GM19099 (cell line): ENCODE data around the gene PRDM9.

Experiments
- POLR2A ChIP-seq: IDR thresholded peaks from 3 replicates; pipeline ENCODE4 v1.6.1; 2011; ENCODE audit warnings: low read depth; ENCODE audit not compliant: insufficient read length; ENCODE audit errors: extremely low read depth

The PRDM9 gene

DNA sequence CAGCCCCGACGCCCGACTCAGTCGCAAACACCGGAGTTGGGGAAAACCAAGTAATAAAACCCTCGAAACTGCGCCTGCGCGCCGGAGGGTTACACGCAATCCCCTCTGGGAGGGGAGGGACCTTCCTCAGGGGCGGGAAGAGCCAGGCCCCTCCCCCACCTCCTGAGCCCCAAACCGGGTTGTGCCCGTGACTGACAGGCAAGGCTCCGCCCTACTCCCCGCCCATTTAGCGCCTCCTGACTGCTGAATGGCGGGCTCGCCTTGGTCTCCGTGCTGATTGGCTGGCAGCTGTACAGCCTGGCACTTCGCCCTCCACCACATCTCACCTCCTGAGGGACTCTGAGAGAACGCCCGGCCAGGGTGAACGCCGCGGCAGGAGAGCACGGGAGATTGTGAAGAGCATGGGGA is at the start of gene PRDM9:
PRDM9 (plus strand) TSS at position 332 of the 408 bp plus-strand sequence. CDS start 1,425 bp downstream, outside the sequence.
- TF ChIP-seq POLR2A = no peak

DNA sequence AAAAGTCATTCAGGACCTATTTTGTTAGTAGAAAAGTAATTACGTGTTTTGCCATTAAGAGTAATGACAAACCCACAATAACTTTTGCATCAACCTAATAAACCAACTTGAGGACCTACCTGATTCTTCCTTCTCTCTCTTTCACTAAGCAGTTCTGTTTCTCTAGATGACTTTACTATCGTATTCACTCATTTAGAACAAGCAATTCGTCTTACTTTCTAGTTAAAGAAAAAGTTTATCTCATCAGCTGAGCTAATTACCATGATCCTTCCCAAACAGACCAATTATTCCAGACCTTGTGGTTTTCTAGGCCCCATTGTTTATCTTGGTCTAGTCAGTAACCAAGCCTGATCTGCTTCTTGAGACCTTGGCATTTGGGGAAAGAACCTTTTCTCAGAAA is 49.6 kb upstream of the PRDM9 start:
- no peak for TF ChIP-seq POLR2A

DNA sequence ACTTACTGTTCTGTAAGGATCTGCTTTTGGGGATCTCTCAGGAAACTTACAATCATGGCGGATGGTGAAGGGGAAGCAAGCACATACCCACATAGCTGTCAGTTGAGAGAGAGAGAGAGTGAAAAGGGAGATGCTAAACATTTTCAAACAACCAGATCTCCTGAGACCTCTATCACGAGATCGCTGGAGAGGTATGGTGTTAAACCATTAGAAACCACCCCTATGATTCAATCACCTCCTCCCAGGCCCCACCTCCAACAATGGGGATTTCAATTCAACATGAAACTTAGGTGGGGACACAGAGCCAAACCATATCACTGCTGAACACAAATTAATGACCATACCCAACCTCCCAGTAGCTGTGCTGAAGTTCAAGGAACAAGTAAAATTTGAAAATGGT is 48.2 kb upstream of the PRDM9 start:
- TF ChIP-seq POLR2A = no peak

DNA sequence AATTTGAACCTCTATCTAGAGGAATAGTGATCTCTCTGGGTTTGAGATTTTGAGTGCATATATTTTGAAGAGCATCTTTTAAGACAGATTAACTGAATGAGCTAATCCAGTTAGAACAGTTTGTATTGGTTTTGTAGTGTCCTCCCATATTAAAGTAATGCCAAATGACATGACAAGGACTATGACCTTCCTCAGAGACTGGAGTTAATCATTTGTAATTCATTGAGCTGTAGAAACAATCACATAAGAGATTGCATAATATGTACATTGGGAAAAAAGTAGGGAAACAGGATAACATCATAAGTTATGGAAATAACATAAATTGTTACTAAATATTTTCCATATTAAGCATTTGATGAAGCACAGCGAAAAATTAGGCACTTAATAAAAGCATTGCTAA is 45.8 kb upstream of the PRDM9 start:
- no peak for TF ChIP-seq POLR2A

DNA sequence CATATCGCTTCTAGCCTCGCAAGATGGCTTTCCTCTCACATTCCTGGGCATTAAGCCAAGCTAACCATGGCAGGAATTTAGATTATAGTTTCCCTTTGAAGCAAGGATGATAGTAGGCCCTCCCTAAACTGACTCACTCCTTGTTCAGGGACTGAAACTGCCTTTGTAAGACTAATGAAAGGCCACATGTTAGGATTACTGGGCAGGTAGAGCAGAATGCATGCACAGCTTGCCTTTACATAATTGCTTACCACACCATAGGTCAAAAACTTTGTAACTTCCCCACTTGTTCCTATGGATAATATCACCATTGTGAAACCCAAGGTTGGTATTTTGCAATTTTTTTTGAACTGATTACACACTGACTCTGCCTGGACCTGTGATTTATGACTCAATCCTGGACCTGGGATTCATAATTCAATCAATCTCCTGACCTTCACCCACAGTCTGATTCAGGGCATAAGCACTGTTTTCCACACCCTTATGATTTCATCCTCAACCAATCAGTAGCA is 41.0 kb upstream of the PRDM9 start:
- TF ChIP-seq POLR2A = no peak

DNA sequence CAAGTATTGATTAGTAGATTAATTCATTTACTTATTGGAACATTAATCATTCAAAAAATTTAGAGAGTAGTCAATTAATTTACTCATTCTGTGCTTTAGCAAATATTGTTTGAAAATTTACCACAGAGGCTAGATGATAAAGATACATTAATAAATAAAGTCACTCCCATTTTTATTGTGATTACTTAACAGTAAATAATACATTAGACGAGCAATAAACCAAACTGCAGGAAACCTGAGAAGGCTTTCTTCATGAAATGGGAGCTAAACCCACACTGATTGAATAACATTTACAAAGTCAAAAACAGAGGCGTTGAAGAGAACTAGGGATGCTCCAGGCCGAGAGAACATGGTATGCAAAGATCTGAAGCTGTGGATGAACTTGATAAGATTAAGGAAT is 38.8 kb upstream of the PRDM9 start:
- TF ChIP-seq POLR2A = no peak

DNA sequence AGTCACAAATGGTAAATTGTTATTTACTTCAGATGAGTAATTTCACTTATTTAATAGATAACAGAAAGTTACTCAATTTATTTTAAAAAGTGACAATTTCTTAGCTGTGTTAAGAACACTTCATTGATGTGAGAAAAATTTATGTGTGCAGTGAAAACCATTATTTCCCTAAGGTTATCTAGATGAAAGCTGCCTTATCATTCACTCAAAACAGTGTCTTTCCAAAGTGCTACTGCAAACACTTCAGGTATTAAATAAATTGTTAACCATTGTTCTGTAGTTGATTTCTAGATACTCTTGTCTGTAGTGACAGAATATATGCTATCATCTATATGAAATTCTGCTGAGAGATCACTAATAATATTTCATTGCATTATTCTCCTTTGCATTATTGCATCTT is 33.5 kb upstream of the PRDM9 start:
- TF ChIP-seq POLR2A = no peak

DNA sequence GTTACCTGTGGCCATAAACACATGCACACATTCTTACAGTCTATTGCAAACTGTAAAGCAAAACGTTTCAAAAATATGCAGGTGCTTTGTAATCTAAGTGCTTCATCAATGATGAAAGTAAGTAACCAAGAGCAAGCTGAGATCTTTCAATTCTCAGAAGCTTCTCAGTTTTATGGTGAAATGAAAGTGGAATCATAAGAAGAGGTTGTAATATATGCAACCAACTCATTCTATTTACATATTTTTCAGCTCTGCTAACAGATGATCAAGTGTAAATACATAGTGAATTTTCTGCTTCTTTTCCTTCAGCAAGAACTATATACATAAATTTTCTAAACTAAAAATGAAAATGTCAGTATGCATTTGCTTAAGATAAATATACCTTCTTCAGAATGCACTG is 33.1 kb upstream of the PRDM9 start:
- no peak for TF ChIP-seq POLR2A

DNA sequence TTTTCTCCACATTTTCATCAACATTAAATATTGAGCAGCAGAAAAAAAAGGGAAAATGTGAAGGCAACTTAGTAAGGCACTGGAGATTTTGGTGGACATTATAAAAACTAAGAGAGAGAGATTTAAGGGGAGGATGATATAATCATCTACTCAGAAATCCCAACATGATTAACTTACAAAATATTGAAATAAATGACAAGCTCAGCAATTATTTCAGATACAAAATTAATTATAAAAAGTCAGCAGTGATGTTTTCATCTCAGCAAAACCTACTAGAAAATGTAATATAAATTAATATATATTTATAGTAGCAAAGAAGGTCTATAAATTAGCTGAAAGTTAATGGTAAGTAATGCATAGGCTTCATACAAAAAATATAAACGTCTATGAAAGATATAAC is 30.8 kb upstream of the PRDM9 start:
- no peak for TF ChIP-seq POLR2A

DNA sequence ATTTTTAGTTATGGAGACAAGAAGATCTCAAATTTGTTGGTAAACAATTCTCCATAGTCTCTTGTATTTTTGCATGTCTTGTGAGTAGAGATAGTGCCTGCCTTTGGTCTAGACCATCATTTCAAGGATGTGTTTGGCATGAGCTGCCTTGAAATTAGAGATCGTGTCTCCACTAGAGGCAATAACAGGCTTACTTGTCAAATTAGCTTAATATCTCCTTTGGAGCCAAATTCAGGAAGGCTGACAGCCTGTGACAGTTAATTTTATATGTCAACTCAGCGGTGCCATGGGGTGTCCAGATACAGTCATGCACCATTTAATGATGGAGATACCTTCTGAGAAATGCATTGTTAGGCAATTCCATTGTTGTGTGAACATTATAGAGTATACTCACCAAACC is 24.8 kb upstream of the PRDM9 start:
- no peak for TF ChIP-seq POLR2A

DNA sequence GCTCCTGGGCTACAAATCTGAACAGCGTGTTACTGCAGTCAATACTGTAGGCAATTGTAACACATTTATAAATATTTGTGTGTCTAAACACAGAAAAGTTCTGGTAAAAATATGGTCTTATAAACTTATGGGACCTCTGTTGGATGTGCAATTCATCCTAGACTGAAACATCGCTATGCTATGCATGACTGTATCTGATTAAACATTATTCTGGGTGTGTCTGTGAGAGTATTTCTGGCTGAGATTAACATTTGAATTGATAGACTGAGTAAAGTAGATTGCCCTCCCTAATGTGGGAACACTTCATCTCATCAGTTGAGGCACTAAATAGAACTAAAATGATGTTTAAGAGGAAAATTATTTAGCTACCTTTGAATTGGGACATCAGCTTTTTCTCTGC is 24.3 kb upstream of the PRDM9 start:
- no peak for TF ChIP-seq POLR2A

DNA sequence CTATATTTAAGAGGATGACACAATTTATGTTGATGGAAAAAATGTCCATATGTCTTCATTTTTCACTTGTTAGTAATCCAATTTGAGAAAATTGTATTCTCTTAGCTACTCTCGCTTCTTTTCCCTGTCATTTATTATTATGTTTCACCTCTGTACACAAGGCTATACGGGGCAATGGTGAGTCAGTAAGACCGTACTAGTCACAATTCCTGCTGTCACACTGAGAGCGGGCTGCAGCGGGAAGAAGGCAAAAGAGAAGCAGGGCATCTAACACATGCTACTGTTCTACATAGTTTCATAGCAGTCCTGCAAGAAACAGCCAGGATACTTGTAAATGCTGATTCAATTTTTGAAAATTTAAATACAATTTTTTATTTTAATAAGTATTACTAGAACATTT is 23.3 kb upstream of the PRDM9 start:
- TF ChIP-seq POLR2A = no peak

DNA sequence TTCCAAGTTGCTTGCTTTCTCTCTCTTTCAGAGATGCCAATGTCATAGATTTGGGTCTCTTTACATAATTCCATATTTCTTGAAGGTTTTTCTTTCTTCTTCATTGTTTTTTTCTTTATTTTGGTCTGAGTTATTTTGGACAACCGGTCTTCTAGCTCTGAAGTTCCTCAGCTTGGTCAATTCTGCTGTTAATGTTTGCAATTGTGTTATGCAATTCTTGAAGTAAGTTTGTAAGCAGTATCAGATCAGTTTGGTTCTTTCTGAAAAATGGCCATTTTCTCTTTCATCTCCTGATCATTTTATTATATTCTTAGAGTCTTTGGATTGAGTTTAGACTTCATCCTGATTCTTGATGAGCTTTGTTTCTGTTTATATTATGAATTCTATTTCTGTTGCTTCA is 16.4 kb upstream of the PRDM9 start:
- TF ChIP-seq POLR2A = no peak

DNA sequence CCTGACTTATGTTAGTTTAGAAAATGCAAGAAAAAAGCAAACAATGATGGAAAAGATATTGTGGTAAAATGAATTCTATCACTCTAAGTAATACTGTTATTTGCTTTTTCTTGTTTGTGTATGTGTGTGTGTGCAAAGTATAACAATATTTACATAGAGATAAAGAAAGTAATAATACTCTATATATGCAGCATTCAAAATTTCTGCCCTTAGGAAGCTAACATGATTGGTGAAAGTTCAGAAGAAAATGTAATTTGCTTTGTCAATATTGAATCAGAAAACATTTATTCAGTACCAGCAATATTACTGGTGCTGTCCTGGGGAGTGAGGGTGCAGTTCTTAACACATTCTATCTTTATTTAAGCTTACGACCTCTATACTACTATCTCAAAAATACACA is 12.9 kb upstream of the PRDM9 start:
- TF ChIP-seq POLR2A = no peak

DNA sequence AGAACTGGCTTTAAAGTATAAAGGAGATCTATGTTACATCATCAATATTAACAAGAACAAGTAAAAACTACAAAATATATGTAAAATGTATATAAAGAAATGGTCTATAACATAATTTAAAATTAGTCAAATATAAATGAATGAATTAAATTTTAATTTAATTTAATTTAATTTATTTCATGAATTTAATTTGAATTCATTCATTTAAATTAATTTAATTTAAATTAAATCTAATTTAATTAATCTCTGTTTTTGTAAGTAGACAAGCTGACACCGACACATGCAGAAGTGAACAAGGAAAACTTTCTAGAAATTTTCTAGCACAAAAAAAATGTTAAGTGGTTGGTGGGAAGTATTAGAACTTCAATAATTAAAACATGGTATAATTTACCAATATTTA is 10.8 kb upstream of the PRDM9 start:
- no peak for TF ChIP-seq POLR2A

DNA sequence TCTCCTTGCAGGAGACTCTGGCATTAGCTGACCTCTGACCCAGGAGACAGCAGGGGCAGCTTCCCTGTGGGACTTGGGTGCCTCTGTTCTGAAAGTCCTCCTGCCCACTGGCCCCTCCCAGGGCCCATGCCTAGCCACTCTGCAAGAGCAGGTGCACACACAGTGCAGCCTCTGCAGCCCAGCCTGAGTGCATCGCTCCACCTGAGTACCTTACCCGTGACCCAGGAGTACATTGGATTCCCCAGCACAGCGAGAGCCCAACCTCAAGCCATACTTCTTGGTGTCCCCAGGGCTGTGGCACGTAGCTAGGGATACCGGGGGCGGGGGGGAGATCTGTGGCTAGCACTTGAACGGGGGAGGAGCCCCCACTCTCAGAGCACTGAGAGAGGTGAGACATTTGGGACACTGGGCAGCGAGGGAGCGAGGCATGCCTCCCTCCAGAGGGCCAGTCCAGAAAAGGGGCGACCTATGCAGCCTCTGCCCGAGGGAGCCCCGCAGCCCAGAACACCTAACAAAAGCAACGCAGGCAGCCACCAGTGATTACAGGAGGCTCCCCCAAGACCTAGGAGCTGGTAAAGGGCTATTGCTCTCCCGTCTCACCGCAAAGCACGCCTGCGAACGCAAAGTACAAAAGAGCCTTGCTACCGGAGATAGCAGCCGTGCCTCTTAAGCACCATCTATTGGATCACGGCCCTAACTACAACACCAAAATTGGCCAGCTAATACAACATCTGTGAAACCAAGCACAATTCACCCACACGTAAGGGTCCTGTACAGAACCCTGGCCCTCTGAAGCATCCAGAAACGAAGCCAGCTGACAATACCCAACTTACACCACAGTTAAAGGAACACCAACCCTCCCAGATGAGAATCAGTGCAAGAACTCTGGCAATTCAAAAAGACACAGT is 826 bp upstream of the PRDM9 start:
- no peak for TF ChIP-seq POLR2A

DNA sequence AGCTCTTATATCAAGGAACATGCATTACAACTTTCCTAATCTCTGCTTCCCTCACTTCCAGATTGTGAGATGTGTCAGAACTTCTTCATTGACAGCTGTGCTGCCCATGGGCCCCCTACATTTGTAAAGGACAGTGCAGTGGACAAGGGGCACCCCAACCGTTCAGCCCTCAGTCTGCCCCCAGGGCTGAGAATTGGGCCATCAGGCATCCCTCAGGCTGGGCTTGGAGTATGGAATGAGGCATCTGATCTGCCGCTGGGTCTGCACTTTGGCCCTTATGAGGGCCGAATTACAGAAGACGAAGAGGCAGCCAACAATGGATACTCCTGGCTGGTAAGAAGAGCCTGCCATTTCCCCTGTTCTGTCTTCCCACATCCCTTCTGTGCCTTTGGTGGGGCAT is 15.1 kb downstream of the PRDM9 start:
- no peak for TF ChIP-seq POLR2A

DNA sequence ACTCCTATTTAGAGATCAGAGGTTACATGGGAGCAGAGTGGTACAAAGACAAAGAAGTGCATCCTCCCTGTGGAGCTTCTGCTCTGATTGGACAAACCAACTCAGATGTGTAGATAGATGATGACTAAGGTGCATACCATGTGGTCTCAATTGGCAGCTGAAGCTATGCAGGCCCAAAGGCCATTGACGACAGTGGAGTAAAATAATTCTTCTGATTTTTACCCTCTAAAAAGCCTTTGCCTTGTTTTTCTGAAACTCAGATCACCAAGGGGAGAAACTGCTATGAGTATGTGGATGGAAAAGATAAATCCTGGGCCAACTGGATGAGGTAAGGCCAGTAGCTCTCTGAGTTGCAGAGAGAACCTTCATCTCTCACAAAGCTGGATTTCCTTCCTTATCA is 15.6 kb downstream of the PRDM9 start:
- TF ChIP-seq POLR2A = no peak

DNA sequence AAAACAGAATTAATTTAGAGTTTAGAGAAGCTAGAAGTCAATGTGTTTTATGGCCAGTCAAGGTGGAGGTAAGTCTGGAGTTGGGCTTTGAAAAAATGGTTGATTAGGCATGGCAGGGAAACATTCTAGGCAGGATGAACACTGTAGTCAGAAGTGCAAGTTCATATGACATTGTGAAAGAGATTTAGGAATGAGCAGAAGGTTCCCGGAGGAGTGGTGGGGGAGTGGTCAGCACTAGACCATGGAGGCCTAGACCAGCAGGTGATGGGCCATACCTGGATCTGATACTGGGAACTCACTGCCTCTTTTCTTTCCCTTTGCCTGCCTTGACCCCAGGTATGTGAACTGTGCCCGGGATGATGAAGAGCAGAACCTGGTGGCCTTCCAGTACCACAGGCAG is 16.6 kb downstream of the PRDM9 start:
- TF ChIP-seq POLR2A = no peak
